Body of pancreas (tissue), 4 donors: ENCODE results near the gene ABCC5. TPM values are rescaled to one million over a fixed set of nuclear protein-coding genes. Genes with fewer than 3 reads are reported as not detected.

ENCODE experiments used
- ATAC-seq: fragments of 150-250 bp; one replicate; pipeline ENCODE4 v1.9.1; 2016
- DNase-seq, 4 donors: peaks; one replicate each; pipeline ENCODE4 v3.0.0-alpha.2; 2019
- H3K27ac ChIP-seq, 4 donors: fragments of 200-600 bp; sonication (generic); 1 replicate in 3 of 4; 2 replicates in 1 of 4; pipeline versions ENCODE4 v1.5.1 to v1.6.1; 2016 to 2019; ENCODE audit warnings: mild to moderate bottlenecking in 1 of 4, mixed read lengths in 1 of 4, moderate library complexity in 1 of 4
- H3K27me3 ChIP-seq, 2 donors: fragments of 200-600 bp; sonication (generic); one replicate each; pipeline ENCODE4 v1.6.0; 2016; ENCODE audit warnings: mild to moderate bottlenecking in 1 of 2
- H3K36me3 ChIP-seq, 2 donors: fragments of 200-600 bp; sonication (generic); replicated peaks in 1 of 2; 2 replicates each; pipeline ENCODE4 v1.5.1; 2016; ENCODE audit warnings: low read depth in 2 of 2; ENCODE audit not compliant: insufficient read depth in 1 of 2
- H3K4me1 ChIP-seq: fragments of 200-600 bp; sonication (generic); one replicate; pipeline ENCODE4 v1.6.0; 2016
- H3K4me3 ChIP-seq, 2 donors: fragments of 200-600 bp; sonication (generic); 1 replicate in 1 of 2; 2 replicates in 1 of 2; pipeline ENCODE4 v1.5.1; 2016 to 2019
- H3K9me3 ChIP-seq, 3 donors: fragments of 200-600 bp; sonication (generic); 1 replicate in 2 of 3; 2 replicates in 1 of 3; pipeline ENCODE4 v1.5.1; 2016
- CTCF ChIP-seq, 7 experiments: fragments of 450-650 bp in 4 of 7; fragments of 200-600 bp in 3 of 7; sonication (generic) in 3 of 7; IDR thresholded peaks; one replicate each; pipeline ENCODE4 v1.5.1; 2016 to 2019; ENCODE audit warnings: antibody characterized with exemption in 7 of 7
- POLR2A ChIP-seq, 3 donors: fragments of 450-650 bp; IDR thresholded peaks; one replicate each; pipeline ENCODE4 v1.6.1; 2016; ENCODE audit warnings: antibody characterized with exemption in 3 of 3, mild to moderate bottlenecking in 2 of 3
- WGBS, 2 donors: methylation state at CpG; one replicate each; pipeline ENCODE4 v1.1.5; 2017; 5-methylcytosine and 5-hydroxymethylcytosine counted together
- intact Hi-C: fragments of 100-400 bp; cut with DNase I; formaldehyde crosslinking; loops from one replicate; pipeline ENCODE4 v1.15.1; 2023
- total RNA-seq, 2 donors: library from RNA; depleted of rRNA; stranded (reverse); fragments of >200 nt; gene quantifications; one replicate each; pipeline ENCODE4 v1.1.0, GENCODE V29; 2016

Gene ABCC5
- total RNA-seq, 2 donors from 2014 or later: 17.1 to 20.1 TPM

GRCh38 chr3:183958226-183958625 lies 59.5 kb downstream of the ABCC5 start:
- H3K4me3 ChIP-seq: no peak overlapping the region
- no peak for TF ChIP-seq CTCF (IDR thresholded peaks at IDR 0.05)
- no peak for TF ChIP-seq POLR2A (IDR thresholded peaks at IDR 0.05)
- DNase-seq (no peak), ATAC-seq (no peak)
- no peaks in the 10 kb centered on the region for H3K4me1 ChIP-seq
- no peaks in the 10 kb centered on the region for H3K27me3 ChIP-seq
- intact Hi-C loops: no loop called here
- no peaks in the 10 kb centered on the region for H3K36me3 ChIP-seq
- 71 to 75% methylated on average over 3 of the region's 3 CpGs for WGBS, 2 donors
- no peak overlapping the region for H3K27ac ChIP-seq
- H3K9me3 ChIP-seq: no peaks in the 10 kb centered on the region

DNA sequence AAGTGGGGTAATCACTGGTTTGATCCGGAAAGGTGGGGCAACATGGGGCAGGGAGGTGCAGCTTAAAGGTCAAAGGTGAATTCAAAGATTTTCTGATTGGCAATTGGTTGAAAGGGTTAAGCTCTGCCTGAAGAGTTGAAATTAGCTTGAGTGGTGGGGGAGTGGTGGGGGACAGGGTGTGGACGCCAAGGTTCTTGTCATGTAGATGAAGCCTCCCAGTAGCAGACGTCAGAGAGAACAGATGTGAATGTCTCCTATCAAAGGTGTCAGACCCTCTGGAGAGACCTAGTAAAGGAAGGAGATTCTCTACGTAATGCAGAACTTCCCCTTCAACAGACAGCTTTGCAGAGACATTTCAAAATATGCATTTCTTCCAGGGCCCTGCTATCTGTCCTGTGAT lies 62.8 kb downstream of the ABCC5 start:
- H3K9me3 ChIP-seq: no peaks in the 10 kb centered on the region
- H3K27ac ChIP-seq: no peak overlapping the region
- TF ChIP-seq CTCF (IDR thresholded peaks at IDR 0.05) (no peak), POLR2A (IDR thresholded peaks at IDR 0.05) (no peak)
- intact Hi-C loops: no loop called here
- DNase-seq (no peak), ATAC-seq (no peak)
- WGBS, 2 donors: 69 to 79% methylated on average over 4 of the region's 4 CpGs
- H3K4me3 ChIP-seq: no peak overlapping the region
- H3K4me1 ChIP-seq: no peaks in the 10 kb centered on the region
- no peaks in the 10 kb centered on the region for H3K27me3 ChIP-seq
- no peaks in the 10 kb centered on the region for H3K36me3 ChIP-seq

DNA sequence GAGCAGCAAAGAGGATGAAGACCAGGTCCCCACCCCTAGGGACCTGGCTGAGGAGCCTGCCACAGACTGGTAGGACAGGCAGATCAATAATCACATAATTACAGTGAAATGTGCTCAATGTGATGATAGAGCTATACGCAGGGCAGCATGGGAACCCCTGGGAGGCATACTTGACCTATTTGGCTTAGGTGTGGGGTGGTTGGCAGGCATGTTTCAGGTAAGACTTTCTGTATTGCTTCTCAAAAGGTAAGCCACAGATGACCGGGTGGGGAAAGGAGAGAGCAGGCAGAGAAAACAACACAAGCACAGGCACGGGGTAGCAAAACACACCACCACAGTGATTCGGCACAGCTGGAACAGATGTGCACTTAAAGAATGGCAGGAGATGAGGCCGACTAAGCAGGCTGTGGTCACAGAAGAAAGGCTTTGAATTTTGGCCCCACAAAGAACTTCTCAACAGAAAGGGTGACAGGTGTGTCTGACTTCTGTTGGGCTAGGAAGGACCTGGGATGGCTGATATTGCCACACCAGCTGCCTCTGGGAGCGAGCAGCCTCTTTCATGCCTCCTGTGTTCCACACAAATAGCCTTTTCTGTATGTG lies 64.1 kb downstream of the ABCC5 start:
- intact Hi-C loops: no loop called here

GRCh38 chr3:183951459-183951858 lies 66.2 kb downstream of the ABCC5 start:
- peaks cover 0 to 2% of the 10 kb centered on the region in 2 donors for H3K36me3 ChIP-seq
- no peak for ATAC-seq

More for the DNA sequence above, 64.1 kb downstream of the ABCC5 start:
- no peaks in the 10 kb centered on the region for H3K27me3 ChIP-seq
- no peaks in the 10 kb centered on the region for H3K9me3 ChIP-seq
- H3K4me1 ChIP-seq: no peaks in the 10 kb centered on the region
- peaks cover 0 to 2% of the 10 kb centered on the region in 2 donors for H3K36me3 ChIP-seq
- no peak overlapping the region for H3K27ac ChIP-seq
- TF ChIP-seq POLR2A (IDR thresholded peaks at IDR 0.05): no peak
- no peak for TF ChIP-seq CTCF (IDR thresholded peaks at IDR 0.05)
- no peak overlapping the region for H3K4me3 ChIP-seq
- ATAC-seq (no peak), DNase-seq (no peak)
- WGBS, 2 donors: 83 to 89% methylated on average over 6 of the region's 6 CpGs

More at GRCh38 chr3:183951459-183951858, 66.2 kb downstream of the ABCC5 start:
- Histone ChIP-seq H3K27me3 (no peaks in the 10 kb centered on the region), H3K4me1 (no peaks in the 10 kb centered on the region), H3K9me3 (no peaks in the 10 kb centered on the region), H3K4me3 (no peak overlapping the region), H3K27ac (no peak overlapping the region)
- intact Hi-C loops: no loop called here
- DNase-seq: no peak
- WGBS, 2 donors: 83 to 84% methylated on average over 13 of the region's 13 CpGs
- TF ChIP-seq CTCF (IDR thresholded peaks at IDR 0.05): no peak
- no peak for TF ChIP-seq POLR2A (IDR thresholded peaks at IDR 0.05)
